ENCODE measurements around the gene FAP.

FAP gene

DNA sequence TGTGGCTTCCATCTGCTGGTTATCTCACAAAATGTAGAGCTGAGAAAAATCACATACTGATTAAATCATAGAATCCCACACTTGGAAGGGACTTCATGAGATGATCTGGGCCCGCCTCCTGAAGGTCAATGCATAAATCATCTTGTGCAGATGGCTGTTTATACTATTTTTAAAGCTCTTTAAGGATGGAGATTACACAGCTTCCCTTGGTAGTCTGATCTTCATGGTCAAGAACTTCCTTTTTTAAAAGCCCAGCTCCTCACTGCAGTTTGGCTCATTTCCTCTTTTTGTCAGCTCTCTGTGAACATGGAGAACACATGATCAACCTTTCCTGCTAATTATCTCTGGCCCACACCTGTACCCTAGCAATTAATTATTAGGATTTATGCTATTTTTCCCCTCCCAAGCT lies 117.1 kb downstream of the FAP start:
- TF ChIP-seq CTCF (conservative IDR thresholded peaks at IDR 0.05; ENCODE audit: low read depth), result no peak
- POLR2A ChIA-PET (ENCODE audit: low non-redundant PET), result no interaction called here
- CTCF ChIA-PET, result interaction anchor here (0.6 to 0.9 kb wide), 3 partner anchors 118 to 868 kb away, joined by 3 to 4 read pairs (median 3); no protein-coding TSS in a partner anchor

DNA sequence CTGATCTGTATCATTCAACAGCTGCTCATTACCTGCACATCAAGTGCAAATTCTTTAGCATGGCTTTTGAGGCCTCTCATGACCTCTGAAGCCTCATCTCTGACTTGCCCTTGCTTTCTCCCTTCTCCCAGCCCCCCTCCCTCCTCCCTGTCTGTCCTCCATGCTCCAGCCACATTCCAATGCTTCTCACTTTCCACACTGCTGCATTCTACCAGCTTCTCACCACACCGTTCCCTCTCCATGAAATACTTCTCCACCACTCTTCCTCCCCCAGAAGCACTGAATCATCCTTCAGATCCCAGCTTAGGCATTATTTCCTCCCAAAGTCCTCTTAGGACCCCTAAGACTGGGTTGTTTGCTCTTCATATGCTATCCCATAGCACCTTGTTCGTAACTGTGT lies 118.1 kb downstream of the FAP start:
- CTCF ChIA-PET, result interaction anchor here (0.6 to 1.3 kb wide), 8 partner anchors 8 to 1573 kb away, joined by 3 to 5 read pairs (median 4); no protein-coding TSS in a partner anchor

More for the DNA sequence above, 117.1 kb downstream of the FAP start:
- no peak for DNase-seq (ENCODE audit: low spot score)
- H3K27ac ChIP-seq, result no peak overlapping the region

GRCh38 chr2:162123806-162124758 lies 119.2 kb downstream of the FAP start:
- TF ChIP-seq CTCF (conservative IDR thresholded peaks at IDR 0.05; ENCODE audit: low read depth), result peak; percentile 73
- POLR2A ChIA-PET (ENCODE audit: low non-redundant PET), result no interaction called here
- CTCF ChIA-PET, result interaction anchor here (0.5 to 1.3 kb wide), 8 partner anchors 9 to 1062 kb away, joined by 3 to 5 read pairs (median 3); no protein-coding TSS in a partner anchor
- DNase-seq (ENCODE audit: low spot score), result peak; percentile 53
- no peak overlapping the region for H3K27ac ChIP-seq

More for the DNA sequence above, 118.1 kb downstream of the FAP start:
- H3K27ac ChIP-seq, result no peak overlapping the region
- DNase-seq (ENCODE audit: low spot score), result no peak
- POLR2A ChIA-PET (ENCODE audit: low non-redundant PET), result no interaction called here
- TF ChIP-seq CTCF (conservative IDR thresholded peaks at IDR 0.05; ENCODE audit: low read depth), result no peak
